Measurements from ENCODE around the gene MEGF10. TPM values are rescaled to one million over a fixed set of nuclear protein-coding genes. Genes with fewer than 3 reads are reported as not detected.
A peak's percentile ranks its signal among the peaks of the same experiment; 100 is the strongest.

The MEGF10 gene
- polyA plus RNA-seq, 4 donors = 0.31 to 0.35 TPM; not detected in 2

- 77 to 93% (median 82%) methylated on average over 2 of the region's 2 CpGs for WGBS, 3 donors
- H3K27ac ChIP-seq (ENCODE audit: low read depth in 1 of 3, low read length in 2 of 3) = no peak overlapping the region
- no peaks in the 10 kb centered on the region for H3K36me3 ChIP-seq (ENCODE audit: control insufficient read depth in 3 of 3, insufficient read depth in 2 of 3, low read depth in 1 of 3, low read length in 3 of 3)
- no peaks in the 10 kb centered on the region for H3K27me3 ChIP-seq (ENCODE audit: control insufficient read depth in 3 of 3, insufficient read depth in 3 of 3, low read length in 3 of 3)
- peaks cover 0 to 13% (median 0%) of the 10 kb centered on the region in 3 donors for H3K4me1 ChIP-seq (ENCODE audit: control insufficient read depth in 3 of 3, insufficient read depth in 2 of 3, low read depth in 1 of 3, low read length in 2 of 3)
- FAIRE-seq (no peak), DNase-seq (no peak)
- H3K4me3 ChIP-seq (ENCODE audit: low read depth in 1 of 3, low read length in 3 of 3) = no peak overlapping the region
- H3K9me3 ChIP-seq (ENCODE audit: control insufficient read depth in 2 of 2, insufficient read depth in 1 of 2, low read depth in 1 of 2, low read length in 1 of 2) = no peaks in the 10 kb centered on the region
Measured at GRCh38 chr5:127426661-127427060, 136.1 kb downstream of the MEGF10 start.

- DNase-seq (no peak), FAIRE-seq (no peak)
- H3K27ac ChIP-seq (ENCODE audit: low read depth in 1 of 3, low read length in 2 of 3) = no peak overlapping the region
- no peaks in the 10 kb centered on the region for H3K9me3 ChIP-seq (ENCODE audit: control insufficient read depth in 2 of 2, insufficient read depth in 1 of 2, low read depth in 1 of 2, low read length in 1 of 2)
- H3K4me3 ChIP-seq (ENCODE audit: low read depth in 1 of 3, low read length in 3 of 3) = no peak overlapping the region
- WGBS, 3 donors = 81 to 93% (median 87%) methylated on average over 2 of the region's 2 CpGs
- H3K4me1 ChIP-seq (ENCODE audit: control insufficient read depth in 3 of 3, insufficient read depth in 2 of 3, low read depth in 1 of 3, low read length in 2 of 3) = peaks cover 0 to 13% (median 0%) of the 10 kb centered on the region in 3 donors
- H3K27me3 ChIP-seq (ENCODE audit: control insufficient read depth in 3 of 3, insufficient read depth in 3 of 3, low read length in 3 of 3) = no peaks in the 10 kb centered on the region
- H3K36me3 ChIP-seq (ENCODE audit: control insufficient read depth in 3 of 3, insufficient read depth in 2 of 3, low read depth in 1 of 3, low read length in 3 of 3) = no peaks in the 10 kb centered on the region
Measured at GRCh38 chr5:127428276-127428675, 137.7 kb downstream of the MEGF10 start.

- FAIRE-seq = no peak
- peak; percentile 67 to 79 for DNase-seq
- Histone ChIP-seq H3K27ac (ENCODE audit: low read depth in 1 of 3, low read length in 2 of 3) (no peak overlapping the region), H3K27me3 (ENCODE audit: control insufficient read depth in 3 of 3, insufficient read depth in 3 of 3, low read length in 3 of 3) (no peaks in the 10 kb centered on the region), H3K4me3 (ENCODE audit: low read depth in 1 of 3, low read length in 3 of 3) (no peak overlapping the region), H3K4me1 (ENCODE audit: control insufficient read depth in 3 of 3, insufficient read depth in 2 of 3, low read depth in 1 of 3, low read length in 2 of 3) (peaks cover 0 to 13% (median 0%) of the 10 kb centered on the region in 3 donors), H3K9me3 (ENCODE audit: control insufficient read depth in 2 of 2, insufficient read depth in 1 of 2, low read depth in 1 of 2, low read length in 1 of 2) (no peaks in the 10 kb centered on the region), H3K36me3 (ENCODE audit: control insufficient read depth in 3 of 3, insufficient read depth in 2 of 3, low read depth in 1 of 3, low read length in 3 of 3) (no peaks in the 10 kb centered on the region)
- WGBS, 3 donors = 9 to 52% (median 35%) methylated on average over 5 of the region's 5 CpGs
Measured at GRCh38 chr5:127428748-127429147, 138.2 kb downstream of the MEGF10 start.

GRCh38 chr5:127429928-127430327 is 139.3 kb downstream of the MEGF10 start:
- Histone ChIP-seq H3K4me1 (ENCODE audit: control insufficient read depth in 3 of 3, insufficient read depth in 2 of 3, low read depth in 1 of 3, low read length in 2 of 3) (peaks cover 0 to 11% (median 0%) of the 10 kb centered on the region in 3 donors), H3K27ac (ENCODE audit: low read depth in 1 of 3, low read length in 2 of 3) (no peak overlapping the region)
- FAIRE-seq = no peak

GRCh38 chr5:127430627-127431026 is 140.0 kb downstream of the MEGF10 start:
- Histone ChIP-seq H3K36me3 (ENCODE audit: control insufficient read depth in 3 of 3, insufficient read depth in 2 of 3, low read depth in 1 of 3, low read length in 3 of 3) (no peaks in the 10 kb centered on the region), H3K9me3 (ENCODE audit: control insufficient read depth in 2 of 2, insufficient read depth in 1 of 2, low read depth in 1 of 2, low read length in 1 of 2) (no peaks in the 10 kb centered on the region), H3K27me3 (ENCODE audit: control insufficient read depth in 3 of 3, insufficient read depth in 3 of 3, low read length in 3 of 3) (no peaks in the 10 kb centered on the region), H3K4me3 (ENCODE audit: low read depth in 1 of 3, low read length in 3 of 3) (no peak overlapping the region), H3K4me1 (ENCODE audit: control insufficient read depth in 3 of 3, insufficient read depth in 2 of 3, low read depth in 1 of 3, low read length in 2 of 3) (peaks cover 0 to 9% (median 0%) of the 10 kb centered on the region in 3 donors), H3K27ac (ENCODE audit: low read depth in 1 of 3, low read length in 2 of 3) (no peak overlapping the region)
- no peak for FAIRE-seq
- DNase-seq = no peak

More at GRCh38 chr5:127429928-127430327, 139.3 kb downstream of the MEGF10 start:
- no peak overlapping the region for H3K4me3 ChIP-seq (ENCODE audit: low read depth in 1 of 3, low read length in 3 of 3)
- no peaks in the 10 kb centered on the region for H3K27me3 ChIP-seq (ENCODE audit: control insufficient read depth in 3 of 3, insufficient read depth in 3 of 3, low read length in 3 of 3)
- no peaks in the 10 kb centered on the region for H3K36me3 ChIP-seq (ENCODE audit: control insufficient read depth in 3 of 3, insufficient read depth in 2 of 3, low read depth in 1 of 3, low read length in 3 of 3)
- no peak for DNase-seq
- no peaks in the 10 kb centered on the region for H3K9me3 ChIP-seq (ENCODE audit: control insufficient read depth in 2 of 2, insufficient read depth in 1 of 2, low read depth in 1 of 2, low read length in 1 of 2)

- peaks cover 0 to 6% (median 0%) of the 10 kb centered on the region in 3 donors for H3K4me1 ChIP-seq (ENCODE audit: control insufficient read depth in 3 of 3, insufficient read depth in 2 of 3, low read depth in 1 of 3, low read length in 2 of 3)
- no peaks in the 10 kb centered on the region for H3K9me3 ChIP-seq (ENCODE audit: control insufficient read depth in 2 of 2, insufficient read depth in 1 of 2, low read depth in 1 of 2, low read length in 1 of 2)
- H3K36me3 ChIP-seq (ENCODE audit: control insufficient read depth in 3 of 3, insufficient read depth in 2 of 3, low read depth in 1 of 3, low read length in 3 of 3) = no peaks in the 10 kb centered on the region
- no peak for FAIRE-seq
- H3K27me3 ChIP-seq (ENCODE audit: control insufficient read depth in 3 of 3, insufficient read depth in 3 of 3, low read length in 3 of 3) = no peaks in the 10 kb centered on the region
- H3K27ac ChIP-seq (ENCODE audit: low read depth in 1 of 3, low read length in 2 of 3) = no peak overlapping the region
- no peak overlapping the region for H3K4me3 ChIP-seq (ENCODE audit: low read depth in 1 of 3, low read length in 3 of 3)
- no peak for DNase-seq
- 75 to 88% (median 76%) methylated on average over 7 of the region's 7 CpGs for WGBS, 3 donors
Measured at GRCh38 chr5:127431977-127432585, 141.5 kb downstream of the MEGF10 start.

- Histone ChIP-seq H3K9me3 (ENCODE audit: control insufficient read depth in 2 of 2, insufficient read depth in 1 of 2, low read depth in 1 of 2, low read length in 1 of 2) (no peaks in the 10 kb centered on the region), H3K36me3 (ENCODE audit: control insufficient read depth in 3 of 3, insufficient read depth in 2 of 3, low read depth in 1 of 3, low read length in 3 of 3) (no peaks in the 10 kb centered on the region), H3K27me3 (ENCODE audit: control insufficient read depth in 3 of 3, insufficient read depth in 3 of 3, low read length in 3 of 3) (no peaks in the 10 kb centered on the region), H3K4me1 (ENCODE audit: control insufficient read depth in 3 of 3, insufficient read depth in 2 of 3, low read depth in 1 of 3, low read length in 2 of 3) (peaks cover 0 to 6% (median 0%) of the 10 kb centered on the region in 3 donors), H3K27ac (ENCODE audit: low read depth in 1 of 3, low read length in 2 of 3) (no peak overlapping the region), H3K4me3 (ENCODE audit: low read depth in 1 of 3, low read length in 3 of 3) (no peak overlapping the region)
- 76 to 91% (median 84%) methylated on average over 2 of the region's 2 CpGs for WGBS, 3 donors
- DNase-seq (no peak), FAIRE-seq (no peak)
Measured at GRCh38 chr5:127433526-127433925, 142.9 kb downstream of the MEGF10 start.

GRCh38 chr5:127434588-127434987 is 144.0 kb downstream of the MEGF10 start:
- 84 to 96% (median 90%) methylated on average over 12 of the region's 12 CpGs for WGBS, 3 donors
- no peaks in the 10 kb centered on the region for H3K4me1 ChIP-seq (ENCODE audit: control insufficient read depth in 3 of 3, insufficient read depth in 2 of 3, low read depth in 1 of 3, low read length in 2 of 3)
- no peak overlapping the region for H3K4me3 ChIP-seq (ENCODE audit: low read depth in 1 of 3, low read length in 3 of 3)
- no peaks in the 10 kb centered on the region for H3K9me3 ChIP-seq (ENCODE audit: control insufficient read depth in 2 of 2, insufficient read depth in 1 of 2, low read depth in 1 of 2, low read length in 1 of 2)
- no peaks in the 10 kb centered on the region for H3K36me3 ChIP-seq (ENCODE audit: control insufficient read depth in 3 of 3, insufficient read depth in 2 of 3, low read depth in 1 of 3, low read length in 3 of 3)
- no peak overlapping the region for H3K27ac ChIP-seq (ENCODE audit: low read depth in 1 of 3, low read length in 2 of 3)
- no peak for DNase-seq
- FAIRE-seq = no peak
- H3K27me3 ChIP-seq (ENCODE audit: control insufficient read depth in 3 of 3, insufficient read depth in 3 of 3, low read length in 3 of 3) = no peaks in the 10 kb centered on the region

- 90 to 95% (median 93%) methylated on average over 2 of the region's 2 CpGs for WGBS, 3 donors
- DNase-seq (no peak), FAIRE-seq (no peak)
- Histone ChIP-seq H3K27me3 (ENCODE audit: control insufficient read depth in 3 of 3, insufficient read depth in 3 of 3, low read length in 3 of 3) (no peaks in the 10 kb centered on the region), H3K4me1 (ENCODE audit: control insufficient read depth in 3 of 3, insufficient read depth in 2 of 3, low read depth in 1 of 3, low read length in 2 of 3) (no peaks in the 10 kb centered on the region), H3K27ac (ENCODE audit: low read depth in 1 of 3, low read length in 2 of 3) (no peak overlapping the region), H3K4me3 (ENCODE audit: low read depth in 1 of 3, low read length in 3 of 3) (no peak overlapping the region), H3K9me3 (ENCODE audit: control insufficient read depth in 2 of 2, insufficient read depth in 1 of 2, low read depth in 1 of 2, low read length in 1 of 2) (no peaks in the 10 kb centered on the region), H3K36me3 (ENCODE audit: control insufficient read depth in 3 of 3, insufficient read depth in 2 of 3, low read depth in 1 of 3, low read length in 3 of 3) (no peaks in the 10 kb centered on the region)
Measured at GRCh38 chr5:127435821-127436220, 145.2 kb downstream of the MEGF10 start.
